Measurements from ENCODE around the gene SSBP4.
A peak's percentile ranks its signal among the peaks of the same experiment; 100 is the strongest.

Gene SSBP4

DNA sequence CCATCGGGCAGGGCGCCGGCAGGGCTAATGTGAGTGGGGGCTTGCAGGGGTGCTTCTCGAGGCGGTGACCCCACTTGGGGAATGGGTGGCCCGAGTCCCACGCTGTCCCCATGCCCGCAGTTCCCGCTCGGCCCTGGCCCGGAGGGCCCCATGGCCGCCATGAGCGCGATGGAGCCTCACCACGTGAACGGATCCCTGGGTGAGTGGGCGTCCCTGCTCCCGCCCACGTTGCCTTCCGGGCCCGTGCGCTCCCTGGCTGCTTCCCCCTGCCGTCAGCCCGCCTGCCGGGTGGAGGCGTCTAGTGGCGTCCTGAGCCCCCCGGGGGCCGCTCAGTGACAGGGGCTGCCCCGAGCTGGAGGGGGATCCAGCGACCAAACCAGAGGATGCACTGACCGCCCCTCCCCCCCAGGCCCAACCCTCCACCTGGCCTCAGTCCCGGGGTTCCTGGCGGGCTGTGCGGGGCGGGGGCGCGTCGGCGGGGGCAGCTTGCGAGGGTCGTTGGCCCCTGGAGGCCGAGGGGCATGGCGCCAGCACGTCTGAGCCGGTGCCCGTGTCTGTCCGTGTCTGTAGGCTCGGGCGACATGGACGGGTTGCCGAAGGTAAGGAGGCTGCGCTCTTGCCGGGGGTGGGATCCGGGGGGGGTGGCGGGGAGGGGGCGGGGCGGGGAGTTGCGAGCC is 14.0 kb downstream of the SSBP4 start:
- peak overlapping the region; percentile 92 for H3K14ac ChIP-seq (ENCODE audit: low read length)
- peak overlapping the region; percentile 80 for H4K8ac ChIP-seq (ENCODE audit: low read depth, low read length)
- DNase-seq, result peak in 1 of 2 donors; percentile 49
- H3K18ac ChIP-seq (ENCODE audit: low read length), result peak overlapping the region; percentile 83
- H3K4me1 ChIP-seq (ENCODE audit: control insufficient read depth in 1 of 2, insufficient read depth in 2 of 2, low read length in 2 of 2), result peaks cover 26 to 43% of the 10 kb centered on the region in 2 experiments
- H4K91ac ChIP-seq (ENCODE audit: low read depth, low read length), result peak overlapping the region; percentile 90
- H3K4me3 ChIP-seq (ENCODE audit: low read depth, low read length), result peak overlapping the region; percentile 72
- H3K23ac ChIP-seq (ENCODE audit: low read length), result no peak overlapping the region
- peak overlapping the region; percentile 69 for H2BK120ac ChIP-seq (ENCODE audit: insufficient read depth, low read length, poor library complexity)
- H4K12ac ChIP-seq (ENCODE audit: low read depth, low read length), result peak overlapping the region; percentile 17
- H2AFZ ChIP-seq (ENCODE audit: insufficient read depth, low read length, poor library complexity), result peak overlapping the region; percentile 14
- peak overlapping the region; percentile 43 for H2AK5ac ChIP-seq (ENCODE audit: low read length)
- H3K27ac ChIP-seq (ENCODE audit: low read depth, low read length), result peak overlapping the region; percentile 58
- H2BK5ac ChIP-seq (ENCODE audit: low read depth, low read length, poor library complexity), result peak overlapping the region; percentile 58
- peaks cover 28% of the 10 kb centered on the region for H3K79me1 ChIP-seq (ENCODE audit: low read length)
- H3K27me3 ChIP-seq (ENCODE audit: insufficient read depth, low read length), result no peaks in the 10 kb centered on the region
- peaks cover 2% of the 10 kb centered on the region for H3K9me3 ChIP-seq (ENCODE audit: insufficient read depth, low read depth, low read length)
- WGBS (ENCODE audit: extremely low coverage, insufficient coverage, insufficient read length), result no CpG with 5 or more reads among the region's 59 CpGs
- H3K4ac ChIP-seq (ENCODE audit: low read depth, low read length), result peak overlapping the region; percentile 31
- H2BK12ac ChIP-seq (ENCODE audit: low read length), result peak overlapping the region; percentile 75
- peak overlapping the region; percentile 76 for H3K4me2 ChIP-seq (ENCODE audit: low read length)
- no peak overlapping the region for H3K9ac ChIP-seq (ENCODE audit: low read length)
- peaks cover 23 to 28% of the 10 kb centered on the region in 2 experiments for H3K36me3 ChIP-seq (ENCODE audit: control insufficient read depth in 1 of 2, insufficient read depth in 2 of 2, low read length in 2 of 2)
- peaks cover 13% of the 10 kb centered on the region for H3K79me2 ChIP-seq (ENCODE audit: control insufficient read depth, insufficient read depth, low read length, poor library complexity)

DNA sequence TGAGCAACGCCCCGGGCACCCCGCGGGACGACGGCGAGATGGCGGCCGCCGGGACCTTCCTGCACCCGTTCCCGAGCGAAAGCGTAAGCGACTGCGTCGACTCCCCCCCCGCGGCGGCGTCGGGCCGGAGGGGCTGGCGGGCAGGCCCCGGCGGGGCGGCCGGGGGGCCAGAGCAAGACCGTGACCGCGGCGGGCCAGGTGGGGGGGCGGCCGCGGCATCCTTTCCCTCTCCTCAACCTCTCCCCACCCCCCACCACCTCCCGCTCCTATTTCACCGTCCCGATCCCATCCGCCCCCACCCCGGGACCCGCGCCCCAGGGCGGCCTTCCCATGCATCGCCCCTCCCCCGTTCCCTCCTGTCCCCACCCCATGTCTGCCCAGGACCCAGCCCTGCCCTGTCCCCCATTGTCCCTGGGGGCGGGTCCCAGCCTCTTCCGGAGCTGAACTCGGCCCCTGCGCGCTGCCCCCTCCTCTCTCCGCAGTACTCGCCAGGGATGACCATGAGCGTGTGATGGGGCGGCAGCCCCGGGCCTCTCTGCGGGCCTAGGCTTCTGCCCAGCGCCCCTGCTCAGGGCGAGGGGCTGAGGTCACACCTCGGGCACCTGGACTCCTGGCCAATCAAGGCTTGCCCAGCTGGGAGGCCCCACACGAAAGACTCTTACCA is 14.7 kb downstream of the SSBP4 start:
- Histone ChIP-seq H3K27me3 (ENCODE audit: insufficient read depth, low read length) (no peaks in the 10 kb centered on the region), H4K91ac (ENCODE audit: low read depth, low read length) (peak overlapping the region; percentile 75), H4K8ac (ENCODE audit: low read depth, low read length) (peak overlapping the region; percentile 26), H3K4ac (ENCODE audit: low read depth, low read length) (peak overlapping the region; percentile 37), H3K4me3 (ENCODE audit: low read depth, low read length) (peak overlapping the region; percentile 52), H2BK120ac (ENCODE audit: insufficient read depth, low read length, poor library complexity) (no peak overlapping the region), H3K27ac (ENCODE audit: low read depth, low read length) (peak overlapping the region; percentile 62), H3K79me1 (ENCODE audit: low read length) (peaks cover 36% of the 10 kb centered on the region), H3K4me1 (ENCODE audit: control insufficient read depth in 1 of 2, insufficient read depth in 2 of 2, low read length in 2 of 2) (peaks cover 30 to 45% of the 10 kb centered on the region in 2 experiments), H3K14ac (ENCODE audit: low read length) (peak overlapping the region; percentile 44), H3K9me3 (ENCODE audit: insufficient read depth, low read depth, low read length) (peaks cover 2% of the 10 kb centered on the region), H2AFZ (ENCODE audit: insufficient read depth, low read length, poor library complexity) (peak overlapping the region; percentile 23), H3K79me2 (ENCODE audit: control insufficient read depth, insufficient read depth, low read length, poor library complexity) (peaks cover 15% of the 10 kb centered on the region), H3K4me2 (ENCODE audit: low read length) (peak overlapping the region; percentile 52), H2AK5ac (ENCODE audit: low read length) (peak overlapping the region; percentile 12), H2BK12ac (ENCODE audit: low read length) (peak overlapping the region; percentile 23), H3K9ac (ENCODE audit: low read length) (peak overlapping the region; percentile 39), H3K23ac (ENCODE audit: low read length) (no peak overlapping the region), H3K18ac (ENCODE audit: low read length) (peak overlapping the region; percentile 33), H2BK5ac (ENCODE audit: low read depth, low read length, poor library complexity) (peak overlapping the region; percentile 64), H3K36me3 (ENCODE audit: control insufficient read depth in 1 of 2, insufficient read depth in 2 of 2, low read length in 2 of 2) (peaks cover 23 to 28% of the 10 kb centered on the region in 2 experiments), H4K12ac (ENCODE audit: low read depth, low read length) (peak overlapping the region; percentile 67)
- DNase-seq, result peak in 1 of 2 donors; percentile 27
- no CpG with 5 or more reads among the region's 60 CpGs for WGBS (ENCODE audit: extremely low coverage, insufficient coverage, insufficient read length)

DNA sequence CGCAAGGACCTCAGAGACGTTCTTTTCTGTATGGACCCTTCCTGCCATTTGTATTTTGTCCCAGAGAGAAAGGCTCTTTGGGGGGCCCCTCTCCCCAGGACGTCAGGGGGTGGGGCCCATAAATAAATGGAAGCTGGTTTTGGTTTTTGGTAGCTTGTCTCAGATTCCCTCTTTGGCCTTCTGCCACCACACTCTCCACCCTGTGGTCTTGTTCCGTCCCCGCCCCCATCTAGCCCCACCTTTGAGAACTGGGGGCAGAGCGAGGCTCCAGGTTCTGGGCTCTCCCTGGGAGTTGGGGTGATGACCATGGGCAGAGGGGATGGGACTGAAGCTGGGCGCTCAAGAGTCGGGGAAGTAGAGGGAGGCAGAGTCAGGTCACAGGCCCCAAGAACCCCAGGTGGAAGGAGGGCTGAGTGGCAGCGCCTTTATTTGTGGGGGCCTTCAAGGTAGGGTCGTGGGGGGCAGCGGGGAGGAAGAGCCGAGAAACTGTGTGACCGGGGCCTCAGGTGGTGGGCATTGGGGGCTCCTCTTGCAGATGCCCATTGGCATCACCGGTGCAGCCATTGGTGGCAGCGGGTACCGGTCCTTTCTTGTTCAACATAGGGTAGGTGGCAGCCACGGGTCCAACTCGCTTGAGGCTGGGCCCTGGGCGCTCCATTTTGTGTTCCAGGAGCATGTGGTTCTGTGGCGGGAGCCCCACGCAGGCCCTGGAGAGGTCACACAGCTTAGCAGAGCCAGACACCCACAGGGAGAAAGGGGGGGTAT is 15.4 kb downstream of the SSBP4 start:
- Histone ChIP-seq H4K12ac (ENCODE audit: low read depth, low read length) (no peak overlapping the region), H3K9ac (ENCODE audit: low read length) (no peak overlapping the region), H4K8ac (ENCODE audit: low read depth, low read length) (no peak overlapping the region), H4K91ac (ENCODE audit: low read depth, low read length) (no peak overlapping the region), H3K79me2 (ENCODE audit: control insufficient read depth, insufficient read depth, low read length, poor library complexity) (peaks cover 17% of the 10 kb centered on the region), H3K14ac (ENCODE audit: low read length) (no peak overlapping the region), H3K4me1 (ENCODE audit: control insufficient read depth in 1 of 2, insufficient read depth in 2 of 2, low read length in 2 of 2) (peaks cover 32 to 46% of the 10 kb centered on the region in 2 experiments), H3K4me2 (ENCODE audit: low read length) (peak overlapping the region; percentile 52), H2AFZ (ENCODE audit: insufficient read depth, low read length, poor library complexity) (no peak overlapping the region), H3K27me3 (ENCODE audit: insufficient read depth, low read length) (no peaks in the 10 kb centered on the region), H2BK5ac (ENCODE audit: low read depth, low read length, poor library complexity) (peak overlapping the region; percentile 64), H2BK12ac (ENCODE audit: low read length) (no peak overlapping the region), H2AK5ac (ENCODE audit: low read length) (no peak overlapping the region), H3K4me3 (ENCODE audit: low read depth, low read length) (no peak overlapping the region), H3K9me3 (ENCODE audit: insufficient read depth, low read depth, low read length) (peaks cover 2% of the 10 kb centered on the region), H3K23ac (ENCODE audit: low read length) (no peak overlapping the region), H3K27ac (ENCODE audit: low read depth, low read length) (peak overlapping the region; percentile 62), H2BK120ac (ENCODE audit: insufficient read depth, low read length, poor library complexity) (no peak overlapping the region), H3K4ac (ENCODE audit: low read depth, low read length) (peak overlapping the region; percentile 37), H3K36me3 (ENCODE audit: control insufficient read depth in 1 of 2, insufficient read depth in 2 of 2, low read length in 2 of 2) (peaks cover 23 to 28% of the 10 kb centered on the region in 2 experiments), H3K18ac (ENCODE audit: low read length) (peak overlapping the region; percentile 52), H3K79me1 (ENCODE audit: low read length) (peaks cover 37% of the 10 kb centered on the region)
- DNase-seq, result no peak
- WGBS (ENCODE audit: extremely low coverage, insufficient coverage, insufficient read length), result no CpG with 5 or more reads among the region's 21 CpGs

DNA sequence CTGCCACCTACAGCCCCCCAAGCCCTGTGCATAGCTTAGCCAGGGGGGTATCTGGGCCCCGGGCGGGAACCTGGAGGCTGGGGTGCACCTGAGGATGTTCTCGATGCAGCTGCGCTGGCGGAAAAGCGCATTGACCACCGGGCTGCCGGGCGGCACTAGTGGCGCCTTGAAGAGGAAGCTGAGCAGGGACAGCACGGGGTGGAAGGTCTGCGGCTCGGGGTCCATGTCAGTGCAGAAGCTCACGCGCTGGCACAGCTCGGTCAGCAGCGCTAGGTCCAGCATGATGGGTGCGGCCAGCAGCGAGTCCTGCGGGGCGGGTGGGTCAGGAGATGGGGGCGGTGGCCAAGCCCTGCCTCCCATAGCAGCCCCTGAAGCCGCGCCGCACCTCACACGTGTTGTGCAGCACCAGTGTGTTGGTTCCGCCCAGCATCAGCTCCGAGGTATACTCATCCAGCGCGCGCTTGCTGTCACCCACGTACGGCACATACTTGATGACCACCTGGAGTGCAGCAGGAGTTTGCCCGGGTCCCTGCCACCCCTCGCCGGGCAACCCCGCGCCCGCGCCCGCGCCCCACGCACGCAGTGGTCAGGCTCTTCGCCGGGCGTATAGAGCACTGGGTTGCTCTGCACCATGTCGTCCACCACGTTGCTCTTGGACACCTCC is 16.1 kb downstream of the SSBP4 start:
- Histone ChIP-seq H2BK120ac (ENCODE audit: insufficient read depth, low read length, poor library complexity) (no peak overlapping the region), H4K8ac (ENCODE audit: low read depth, low read length) (no peak overlapping the region), H3K79me2 (ENCODE audit: control insufficient read depth, insufficient read depth, low read length, poor library complexity) (peaks cover 16% of the 10 kb centered on the region), H2AK5ac (ENCODE audit: low read length) (no peak overlapping the region), H3K4me1 (ENCODE audit: control insufficient read depth in 1 of 2, insufficient read depth in 2 of 2, low read length in 2 of 2) (peaks cover 35 to 48% of the 10 kb centered on the region in 2 experiments), H3K14ac (ENCODE audit: low read length) (no peak overlapping the region), H3K4me2 (ENCODE audit: low read length) (no peak overlapping the region), H2AFZ (ENCODE audit: insufficient read depth, low read length, poor library complexity) (no peak overlapping the region), H4K91ac (ENCODE audit: low read depth, low read length) (no peak overlapping the region), H3K27me3 (ENCODE audit: insufficient read depth, low read length) (no peaks in the 10 kb centered on the region), H3K9me3 (ENCODE audit: insufficient read depth, low read depth, low read length) (peaks cover 2% of the 10 kb centered on the region), H3K27ac (ENCODE audit: low read depth, low read length) (no peak overlapping the region), H2BK5ac (ENCODE audit: low read depth, low read length, poor library complexity) (no peak overlapping the region), H3K23ac (ENCODE audit: low read length) (no peak overlapping the region), H3K4me3 (ENCODE audit: low read depth, low read length) (no peak overlapping the region), H3K36me3 (ENCODE audit: control insufficient read depth in 1 of 2, insufficient read depth in 2 of 2, low read length in 2 of 2) (peaks cover 23 to 28% of the 10 kb centered on the region in 2 experiments), H3K9ac (ENCODE audit: low read length) (no peak overlapping the region), H4K12ac (ENCODE audit: low read depth, low read length) (no peak overlapping the region), H2BK12ac (ENCODE audit: low read length) (no peak overlapping the region), H3K79me1 (ENCODE audit: low read length) (peaks cover 39% of the 10 kb centered on the region), H3K18ac (ENCODE audit: low read length) (no peak overlapping the region), H3K4ac (ENCODE audit: low read depth, low read length) (no peak overlapping the region)
- DNase-seq, result peak in 1 of 2 donors; percentile 19
- WGBS (ENCODE audit: extremely low coverage, insufficient coverage, insufficient read length), result no CpG with 5 or more reads among the region's 49 CpGs

Measured in trophoblast cell (in vitro differentiated cells and primary cell).